NCI-H510A treated with DMSO at 0.1 percent for 48 hours (cell line): ENCODE measurements around the gene FUS.

Experiments
- DNase-seq: peaks from one replicate; lab custom pipeline; 2025; lab: John Stamatoyannopoulos, UW

FUS gene

GRCh38 chr16:31202414-31203375 lies 22.8 kb downstream of the FUS start, which contains the start of gene PYCARD:
PYCARD (minus strand) TSS chr16:31202760; CDS start chr16:31202690, 70 bp downstream.
- no peak for DNase-seq

GRCh38 chr16:31204871-31205666 lies 25.1 kb downstream of the FUS start:
- DNase-seq, result no peak

- no peak for DNase-seq
Observed at GRCh38 chr16:31206776-31207175, 26.8 kb downstream of the FUS start.

GRCh38 chr16:31213342-31213741 lies 33.4 kb downstream of the FUS start:
- DNase-seq, result no peak

GRCh38 chr16:31213877-31214707 lies 34.2 kb downstream of the FUS start, which contains the start of gene TRIM72:
TRIM72 (plus strand) TSS chr16:31214119; CDS start chr16:31214739, 620 bp downstream.
- peak; percentile 15 for DNase-seq

GRCh38 chr16:31214708-31215286 lies 34.9 kb downstream of the FUS start:
- DNase-seq, result peak; percentile 32

- peak; percentile 64 for DNase-seq
Observed at GRCh38 chr16:31215287-31216162, 35.6 kb downstream of the FUS start.

GRCh38 chr16:31216422-31217135 lies 36.6 kb downstream of the FUS start, which contains the start of gene PYDC1:
PYDC1 (minus strand) TSS chr16:31217135; CDS start chr16:31217028, 107 bp downstream.
- no peak for DNase-seq

GRCh38 chr16:31217136-31217530 lies 37.2 kb downstream of the FUS start:
- DNase-seq, result no peak

- DNase-seq, result no peak
Observed at GRCh38 chr16:31219154-31219741, 39.3 kb downstream of the FUS start.

- no peak for DNase-seq
Observed at GRCh38 chr16:31221357-31222160, 41.6 kb downstream of the FUS start.

- DNase-seq, result no peak
Observed at GRCh38 chr16:31223044-31223443, 43.1 kb downstream of the FUS start.

GRCh38 chr16:31224092-31224955 lies 44.4 kb downstream of the FUS start:
- no peak for DNase-seq

- no peak for DNase-seq
Observed at GRCh38 chr16:31225193-31225592, 45.3 kb downstream of the FUS start.

- DNase-seq, result no peak
Observed at GRCh38 chr16:31228206-31228605, 48.3 kb downstream of the FUS start.

- DNase-seq, result no peak
Observed at GRCh38 chr16:31229501-31229900, 49.6 kb downstream of the FUS start.

- DNase-seq, result no peak
Observed at GRCh38 chr16:31238041-31238440, 58.1 kb downstream of the FUS start.
